HG02885 (cell line): ENCODE data around the gene ASPSCR1.

Experiments used
- ATAC-seq: cut with Tn5 transposase; IDR thresholded peaks from one replicate; pipeline ENCODE4 v1.9.1; 2021; ENCODE audit warnings: mild to moderate bottlenecking; ENCODE audit not compliant: unreplicated experiment, poor library complexity

ASPSCR1 gene

GRCh38 chr17:82051776-82052637 is 74.6 kb downstream of the ASPSCR1 start, which contains the start of the genes GPS1 and RFNG:
GPS1 (plus strand) TSS chr17:82051898; CDS start chr17:82051932, 34 bp downstream.
RFNG (minus strand) TSS chr17:82051811; CDS start chr17:82051766, 45 bp downstream.
- peak; percentile 73 for ATAC-seq

- no peak for ATAC-seq
Observed at GRCh38 chr17:82052638-82053059, 75.2 kb downstream of the ASPSCR1 start.

GRCh38 chr17:82053130-82053529 is 75.7 kb downstream of the ASPSCR1 start:
- no peak for ATAC-seq

- no peak for ATAC-seq
Observed at GRCh38 chr17:82053556-82054263, 76.3 kb downstream of the ASPSCR1 start.

- ATAC-seq = no peak
Observed at GRCh38 chr17:82054351-82055022, 77.1 kb downstream of the ASPSCR1 start.

- ATAC-seq = no peak
Observed at GRCh38 chr17:82055023-82055964, 77.9 kb downstream of the ASPSCR1 start.

- ATAC-seq = no peak
Observed at GRCh38 chr17:82055965-82056728, 78.7 kb downstream of the ASPSCR1 start.

GRCh38 chr17:82056729-82057621 is 79.5 kb downstream of the ASPSCR1 start:
- ATAC-seq = no peak

GRCh38 chr17:82058230-82058854 is 80.9 kb downstream of the ASPSCR1 start:
- ATAC-seq = no peak

- ATAC-seq = no peak
Observed at GRCh38 chr17:82058855-82059249, 81.4 kb downstream of the ASPSCR1 start.

- ATAC-seq = no peak
Observed at GRCh38 chr17:82059272-82060000, 82.0 kb downstream of the ASPSCR1 start.

GRCh38 chr17:82060001-82060380 is 82.6 kb downstream of the ASPSCR1 start:
- no peak for ATAC-seq

- ATAC-seq = no peak
Observed at GRCh38 chr17:82060614-82061013, 83.2 kb downstream of the ASPSCR1 start.

GRCh38 chr17:82061047-82061925 is 83.9 kb downstream of the ASPSCR1 start:
- ATAC-seq = no peak

GRCh38 chr17:82062076-82062983 is 84.9 kb downstream of the ASPSCR1 start:
- ATAC-seq = no peak
